HG02852 (cell line): Measurements from ENCODE around the gene SMTNL2.
"Not testable (repeated sequence)": the region's sequence is repeated elsewhere in the genome, so short reads cannot be mapped to it uniquely, and the experiment has no call there.

ENCODE experiments used
- ATAC-seq: cut with Tn5 transposase; IDR thresholded peaks from one replicate; pipeline ENCODE4 v1.9.1; 2021; ENCODE audit warnings: mild to moderate bottlenecking, moderate library complexity; ENCODE audit not compliant: unreplicated experiment

SMTNL2 gene

GRCh38 chr17:4598776-4599504, 14.6 kb downstream of the SMTNL2 start:
- ATAC-seq: no peak

DNA sequence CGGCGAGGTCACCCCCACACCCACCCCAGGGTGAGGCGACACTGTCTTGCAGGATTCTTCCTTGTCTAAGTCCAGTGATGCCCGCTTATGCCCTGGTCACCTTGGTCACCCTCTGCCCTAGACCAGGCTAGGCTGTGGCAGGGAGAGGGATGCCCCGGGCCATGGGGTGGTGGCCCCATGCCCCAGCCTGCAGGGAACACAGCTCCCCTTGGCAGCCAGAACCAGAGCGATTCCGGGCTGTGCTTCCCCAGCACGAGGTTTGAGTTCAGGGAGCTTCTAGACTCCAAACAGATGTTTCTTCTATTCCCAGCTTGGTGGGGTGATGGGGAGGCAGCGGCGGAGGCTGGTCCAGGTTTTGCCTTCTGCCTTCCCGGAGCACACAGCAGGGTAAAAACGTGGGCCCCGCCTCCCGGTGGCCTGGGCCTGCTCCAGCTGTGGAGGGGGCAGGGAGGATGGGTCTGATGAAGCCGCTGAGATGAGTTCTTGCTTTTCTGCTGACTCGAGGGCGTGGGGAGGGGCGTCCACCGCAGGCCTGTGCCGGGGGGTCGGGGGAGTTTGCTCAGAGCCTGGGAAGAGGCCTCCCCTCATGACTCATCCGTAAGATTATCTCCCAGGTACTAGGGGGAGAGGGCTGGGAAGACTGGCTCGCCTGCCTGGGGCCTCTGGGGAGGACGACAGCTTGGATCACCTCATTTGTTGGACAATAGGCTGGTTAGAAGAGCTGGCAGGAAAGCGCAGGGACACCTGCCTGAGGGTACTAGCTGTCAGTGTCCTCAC, 15.4 kb downstream of the SMTNL2 start:
- ATAC-seq: no peak

DNA sequence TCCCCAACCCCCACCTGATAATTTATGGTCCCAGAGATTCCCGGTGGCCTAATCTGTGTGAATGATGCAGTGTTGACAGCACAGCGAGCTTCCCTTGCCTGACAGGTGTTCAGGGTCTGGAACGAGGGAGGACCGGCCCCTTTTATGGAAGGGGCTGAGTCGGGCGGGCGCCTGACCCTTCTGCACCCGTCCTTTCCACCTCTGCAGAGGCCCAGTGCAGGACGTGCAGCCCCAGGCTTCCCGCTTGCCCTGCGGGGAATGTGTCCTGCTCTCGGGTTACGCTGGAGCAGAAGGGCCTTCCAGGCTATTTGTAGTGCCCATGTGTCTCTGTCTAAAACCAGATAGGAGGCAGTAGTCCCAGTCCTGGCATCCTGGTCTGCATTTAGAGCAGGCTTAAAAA, 16.2 kb downstream of the SMTNL2 start:
- no peak for ATAC-seq

GRCh38 chr17:4601326-4601725, 17.0 kb downstream of the SMTNL2 start:
- no peak for ATAC-seq

GRCh38 chr17:4602041-4602440, 17.7 kb downstream of the SMTNL2 start:
- ATAC-seq: no peak

DNA sequence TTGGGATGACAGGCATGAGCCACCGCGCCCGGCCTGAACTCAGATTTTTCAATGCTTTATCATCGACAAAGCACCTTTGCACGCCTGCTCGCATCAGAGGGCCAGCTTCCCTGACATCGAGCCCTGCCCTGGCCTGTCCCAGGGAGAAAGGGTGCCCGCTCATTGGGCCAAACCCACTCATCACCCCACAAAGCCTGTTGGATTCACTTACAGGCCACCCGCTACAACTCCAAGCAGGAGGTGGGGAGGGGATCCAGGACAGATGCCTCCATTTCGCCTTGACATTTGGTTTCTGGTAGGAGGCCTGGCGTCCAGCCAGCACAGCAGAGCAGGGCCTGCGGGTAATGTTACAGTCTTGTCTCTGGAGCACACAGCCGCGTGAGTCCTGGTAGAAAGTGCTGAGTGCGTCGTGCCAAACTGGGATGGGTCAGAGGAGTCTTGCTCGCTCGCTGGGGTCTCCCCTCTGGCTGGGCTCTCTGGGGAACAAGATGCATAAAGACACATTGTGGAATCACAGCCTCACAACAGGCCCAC, 19.8 kb downstream of the SMTNL2 start:
- ATAC-seq: no peak

DNA sequence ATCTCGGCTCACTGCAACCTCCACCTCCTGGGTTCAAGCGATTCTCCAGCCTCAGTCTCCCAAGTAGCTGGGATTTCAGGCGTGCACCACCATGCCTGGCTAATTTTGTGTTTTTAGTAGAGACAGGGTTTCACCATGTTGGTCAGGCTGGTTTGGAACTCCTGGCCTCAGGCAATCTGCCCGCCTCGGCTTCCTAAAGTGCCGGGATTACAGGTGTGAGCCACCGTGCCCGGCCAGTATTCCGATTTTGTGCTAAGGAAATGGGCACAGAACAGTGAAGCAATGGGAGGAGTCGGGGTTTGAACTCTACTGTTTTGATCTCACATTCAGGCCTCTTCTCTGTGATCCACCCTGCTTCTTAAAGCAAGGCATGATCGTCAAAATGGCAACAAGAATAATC, 20.4 kb downstream of the SMTNL2 start:
- not testable (repeated sequence) for ATAC-seq

DNA sequence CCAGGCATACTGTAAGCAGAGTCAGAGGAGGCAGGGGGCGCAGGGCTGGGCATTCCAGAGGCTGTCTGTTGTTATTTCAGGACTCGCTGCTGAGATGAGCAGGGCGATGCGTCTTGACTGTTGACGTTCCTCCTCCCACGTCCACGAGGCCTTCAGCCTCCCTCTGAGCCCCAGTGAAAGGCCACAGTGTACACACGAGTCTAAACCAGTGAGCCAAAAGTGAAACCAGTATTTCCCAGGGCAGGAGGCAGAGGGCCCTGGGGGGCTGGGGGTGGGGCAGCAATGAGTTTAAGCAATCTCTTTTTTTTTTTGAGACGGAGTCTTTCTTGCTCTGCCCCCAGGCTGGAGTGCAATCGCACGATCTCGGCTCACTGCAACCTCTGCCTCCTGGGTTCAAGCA, 21.5 kb downstream of the SMTNL2 start:
- no peak for ATAC-seq

- no peak for ATAC-seq
These were observed 23.0 kb downstream of the SMTNL2 start for GRCh38 chr17:4607261-4607741.

DNA sequence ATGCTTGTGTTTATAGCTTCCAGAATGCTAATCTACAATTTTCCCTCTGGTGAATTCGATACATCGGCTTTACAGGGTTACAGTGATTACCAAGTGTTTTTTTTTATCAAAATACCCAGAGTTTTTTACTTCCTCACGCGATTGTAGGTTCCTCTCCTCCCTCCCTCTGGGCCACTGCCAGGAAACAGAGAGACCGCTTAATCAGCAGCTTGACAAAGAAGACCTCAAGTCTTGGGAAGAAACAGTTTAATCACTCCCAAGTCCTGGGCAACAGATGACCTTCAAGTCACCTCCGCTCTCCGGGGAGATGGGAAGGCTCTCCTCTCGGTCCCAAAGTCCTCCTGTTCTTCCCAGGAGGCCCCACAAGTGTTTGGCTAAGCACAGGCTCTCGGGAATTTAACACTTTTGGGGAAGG, 23.5 kb downstream of the SMTNL2 start:
- no peak for ATAC-seq

- ATAC-seq: no peak
These were observed 25.4 kb downstream of the SMTNL2 start for GRCh38 chr17:4609761-4610160.

- no peak for ATAC-seq
These were observed 25.8 kb downstream of the SMTNL2 start for GRCh38 chr17:4610162-4610561.

DNA sequence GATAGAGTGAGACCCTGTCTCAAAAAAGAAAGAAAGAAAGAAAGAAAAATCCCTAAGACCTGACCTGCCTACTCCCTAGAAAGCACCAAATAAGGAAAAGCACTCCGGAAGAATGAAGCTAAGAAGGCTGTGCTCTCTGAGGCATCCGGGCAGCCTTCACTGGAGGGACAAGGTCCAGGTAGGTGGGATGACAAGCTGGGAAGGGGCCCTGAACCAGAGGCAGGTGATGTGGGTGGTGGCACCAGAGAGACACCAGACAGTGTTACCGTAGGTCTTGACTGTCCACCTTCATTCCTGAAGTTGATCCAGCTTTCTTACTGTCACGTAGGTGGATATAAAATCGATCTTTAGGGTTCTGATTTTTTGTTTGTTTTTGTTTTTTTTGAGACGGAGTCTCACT, 26.3 kb downstream of the SMTNL2 start:
- ATAC-seq: no peak

DNA sequence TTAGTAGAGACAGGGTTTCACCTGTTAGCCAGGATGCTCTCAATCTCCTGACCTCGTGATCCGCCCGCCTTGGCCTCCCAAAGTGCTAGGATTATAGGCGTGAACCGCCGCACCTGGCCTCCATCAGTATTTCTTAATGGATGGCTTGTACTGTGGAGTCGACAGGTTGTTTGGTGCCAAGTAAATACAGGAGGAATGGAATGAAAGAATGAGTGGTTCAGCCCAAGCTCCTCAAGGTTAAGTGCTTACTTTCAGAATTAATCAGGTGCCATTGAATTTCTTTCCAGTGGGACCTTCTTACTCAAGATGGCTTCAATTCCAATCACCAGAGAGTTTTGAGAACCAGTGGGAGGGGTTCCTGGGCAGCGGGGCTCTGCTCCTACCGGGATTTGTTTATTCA, 32.1 kb downstream of the SMTNL2 start:
- ATAC-seq: no peak

- no peak for ATAC-seq
These were observed 32.8 kb downstream of the SMTNL2 start for GRCh38 chr17:4617090-4617489.

DNA sequence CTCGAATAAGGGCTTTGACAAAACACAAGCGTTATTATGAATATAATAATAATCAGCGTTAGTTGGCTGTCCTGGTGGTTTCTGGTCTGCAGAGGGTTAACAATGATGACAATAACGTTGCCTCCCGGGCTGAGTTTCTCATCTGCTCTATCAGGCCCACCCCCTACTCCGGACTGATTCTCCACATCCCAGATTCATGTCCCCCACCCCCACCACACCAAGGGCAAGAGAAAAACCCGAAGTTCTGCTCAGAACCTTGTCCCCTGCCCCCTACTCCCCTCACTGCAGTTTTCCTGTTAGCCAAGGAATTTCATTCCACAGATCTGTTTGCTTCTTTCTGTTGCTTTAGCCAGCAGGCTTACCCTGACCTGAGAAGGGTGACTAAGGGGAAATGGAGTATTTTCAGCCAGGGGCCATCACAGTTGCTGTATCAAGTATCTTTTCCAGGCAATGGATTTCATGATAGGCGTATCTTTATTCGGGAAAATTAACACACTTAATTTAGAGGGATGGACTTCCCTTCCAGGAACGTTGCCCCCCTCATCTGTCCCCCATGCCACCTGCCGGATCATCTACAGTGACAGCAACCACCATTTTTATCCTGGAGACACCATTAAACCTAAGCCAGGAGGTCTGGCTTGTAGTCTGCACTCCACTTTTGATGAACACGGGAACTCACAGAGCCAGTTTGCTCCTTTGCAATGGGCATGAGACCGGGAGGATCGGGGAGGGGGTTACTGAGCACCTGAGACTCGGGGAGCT, 33.4 kb downstream of the SMTNL2 start:
- no peak for ATAC-seq

GRCh38 chr17:4620531-4621101, 36.3 kb downstream of the SMTNL2 start:
- ATAC-seq: no peak

DNA sequence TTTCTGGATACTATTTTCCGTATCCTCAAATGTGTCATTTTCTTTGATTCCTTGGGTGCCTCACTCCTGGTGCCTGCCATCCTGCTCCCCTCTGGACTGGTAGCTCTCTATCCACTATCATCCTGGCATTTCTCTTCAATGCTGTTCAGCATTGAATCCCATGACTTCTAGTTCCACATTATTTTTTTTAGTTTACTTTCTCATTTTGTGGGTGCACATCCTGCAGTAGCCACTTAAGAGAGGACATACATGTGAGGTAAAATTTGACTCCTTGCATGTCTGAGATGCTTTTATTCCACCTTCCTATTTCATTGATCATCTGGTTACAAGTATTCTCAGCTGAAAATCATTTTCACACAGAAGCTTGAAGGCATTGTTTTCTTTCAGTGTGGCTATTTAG, 38.0 kb downstream of the SMTNL2 start:
- no peak for ATAC-seq

GRCh38 chr17:4623249-4623648, 38.9 kb downstream of the SMTNL2 start:
- no peak for ATAC-seq

- not testable (repeated sequence) for ATAC-seq
These were observed 40.2 kb downstream of the SMTNL2 start for GRCh38 chr17:4624451-4624911.

DNA sequence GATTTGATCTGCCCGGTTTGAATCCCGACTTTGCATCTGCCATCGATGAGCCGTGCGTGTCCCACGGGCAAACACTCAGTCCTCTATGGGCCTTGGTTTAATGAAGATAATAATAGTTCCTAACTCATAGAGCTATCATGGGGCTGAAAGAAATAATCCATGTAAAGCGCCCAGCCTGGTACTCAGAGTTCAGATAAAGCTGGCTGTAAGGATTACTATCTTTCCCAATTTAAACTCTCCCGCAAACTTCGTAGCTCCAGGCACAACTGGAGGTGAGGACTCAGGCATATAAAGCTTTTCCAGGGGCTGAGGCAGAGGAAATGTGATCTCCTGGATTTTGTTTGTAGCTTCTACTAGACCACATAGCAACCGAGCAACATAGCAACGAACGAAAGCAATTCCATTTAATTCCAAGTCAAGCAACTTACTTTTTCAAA, 40.9 kb downstream of the SMTNL2 start:
- ATAC-seq: no peak
